K562 (cell line): ENCODE results near the gene TMEM273. TPM values are rescaled to one million over a fixed set of nuclear protein-coding genes. Genes with fewer than 3 reads are reported as not detected.

ENCODE experiments used
- FIP1L1 ChIP-seq: fragments of 200-400 bp; formaldehyde crosslinking; IDR thresholded peaks from 2 replicates; pipeline ENCODE4 v1.6.1; 2018; ENCODE audit warnings: mild to moderate bottlenecking, low read depth, low read length; ENCODE audit not compliant: poor library complexity, severe bottlenecking
- FOXA3 ChIP-seq, 2 experiments: fragments of 450-650 bp in 1 of 2; sonication (generic) in 1 of 2; formaldehyde crosslinking; IDR thresholded peaks in 1 of 2; conservative IDR thresholded peaks in 1 of 2; 2 replicates each; pipeline versions ENCODE4 v1.4.0 to v1.8.0; 2020 to 2022; ENCODE audit warnings: mild to moderate bottlenecking in 2 of 2, missing genetic modification reagents in 1 of 2
- GATAD2A ChIP-seq: fragments of 450-650 bp; IDR thresholded peaks from 2 replicates; pipeline ENCODE4 v1.6.1; 2017
- GTF2E2 ChIP-seq: fragments of 200-800 bp; sonication (Bioruptor generic); IDR thresholded peaks from 2 replicates; pipeline ENCODE4 v1.6.1; 2016; ENCODE audit warnings: missing genetic modification characterization, missing compliant biosample characterization
- HDAC6 ChIP-seq: IDR thresholded peaks from 2 replicates; pipeline ENCODE4 v1.6.1; 2012; ENCODE audit warnings: low read depth, mild to moderate bottlenecking, control low read depth, inconsistent platforms, low read length, moderate library complexity
- HNRNPL ChIP-seq: fragments of 200-400 bp; formaldehyde crosslinking; IDR thresholded peaks from 2 replicates; pipeline ENCODE4 v1.6.1; 2017; ENCODE audit warnings: low read depth, mild to moderate bottlenecking, low read length
- MCM2 ChIP-seq: fragments of 450-650 bp; IDR thresholded peaks from 2 replicates; pipeline ENCODE4 v1.6.1; 2017; ENCODE audit warnings: low read depth, mild to moderate bottlenecking
- MED1 ChIP-seq: sonication (generic); formaldehyde crosslinking; IDR thresholded peaks from 2 replicates; pipeline ENCODE4 v1.8.1; 2023; ENCODE audit warnings: missing genetic modification reagents, borderline replicate concordance
- PTBP1 ChIP-seq: fragments of 200-400 bp; formaldehyde crosslinking; IDR thresholded peaks from 2 replicates; pipeline ENCODE4 v1.6.1; 2017; ENCODE audit warnings: low read depth, low read length
- RBFOX2 ChIP-seq: fragments of 200-400 bp; formaldehyde crosslinking; IDR thresholded peaks from 2 replicates; pipeline ENCODE4 v1.6.1; 2017; ENCODE audit warnings: low read depth, mild to moderate bottlenecking, low read length, moderate library complexity
- RBM17 ChIP-seq: fragments of 200-400 bp; formaldehyde crosslinking; IDR thresholded peaks from 2 replicates; pipeline ENCODE4 v1.6.1; 2017; ENCODE audit warnings: low read depth, mild to moderate bottlenecking, low read length, borderline replicate concordance
- SRSF1 ChIP-seq: fragments of 200-400 bp; formaldehyde crosslinking; IDR thresholded peaks from 2 replicates; pipeline ENCODE4 v1.6.1; 2017; ENCODE audit warnings: mild to moderate bottlenecking, low read depth, low read length, moderate library complexity
- ZBTB8A ChIP-seq: fragments of 450-650 bp; IDR thresholded peaks from 2 replicates; pipeline ENCODE4 v1.6.1; 2018; ENCODE audit warnings: mild to moderate bottlenecking, moderate library complexity; ENCODE audit not compliant: partially characterized antibody
- ZNF224 ChIP-seq: sonication (generic); formaldehyde crosslinking; IDR thresholded peaks from 2 replicates; pipeline ENCODE4 v1.8.0; 2022; ENCODE audit warnings: mild to moderate bottlenecking, missing genetic modification reagents
- ZNF384 ChIP-seq: IDR thresholded peaks from 2 replicates; pipeline ENCODE4 v1.6.1; 2012; ENCODE audit warnings: low read depth, low read length, improper control_type of control experiment
- ZNF507 ChIP-seq: conservative IDR thresholded peaks from 2 replicates; pipeline ENCODE4 v1.6.1; 2017; ENCODE audit warnings: missing genetic modification characterization, missing compliant biosample characterization
- ZNF583 ChIP-seq: fragments of 250-450 bp; sonication (Bioruptor Pico); IDR thresholded peaks from 2 replicates; pipeline ENCODE4 v1.4.0; 2020
- ZNF76 ChIP-seq: fragments of 250-450 bp; sonication (Bioruptor Pico); IDR thresholded peaks from 2 replicates; pipeline ENCODE4 v1.4.0; 2020; ENCODE audit warnings: mild to moderate bottlenecking, moderate library complexity, borderline replicate concordance
- ZSCAN29 ChIP-seq: fragments of 450-650 bp; IDR thresholded peaks from 2 replicates; pipeline ENCODE4 v1.6.1; 2017
- polyA plus RNA-seq, 8 experiments: library from polyadenylated mRNA; depleted of rRNA in 4 of 8; stranded (reverse) in 5 of 8; unstranded in 3 of 8; fragments of >200 nt; fragmentation: Nextera tagmentation in 2 of 8; fragmentation: Illumina TruSeq in 1 of 8; extraction: Ambion mirVana in 2 of 8; extraction: Trizol in 1 of 8; gene quantifications; 2 replicates each; pipeline versions ENCODE4 v1.2.1 to v1.2.3, GENCODE V29; 2011 to 2014; ENCODE audit warnings: inconsistent platforms in 1 of 8, missing spikeins in 1 of 8
- total RNA-seq, 7 experiments: library from RNA; depleted of rRNA in 6 of 7; stranded (reverse); fragments of >200 nt in 6 of 7; fragmentation: Illumina TruSeq in 2 of 7; extraction: Trizol in 2 of 7; gene quantifications; 2 replicates each; pipeline versions ENCODE4 v1.2.1 to v1.2.3, GENCODE V29; 2011 to 2021; ENCODE audit warnings: low replicate concordance in 1 of 7
- TF ChIP-seq, protein P1 (sequence below): fragments of 250-450 bp; sonication (Bioruptor Pico); IDR thresholded peaks from 2 replicates; pipeline ENCODE4 v1.8.0; 2021; ENCODE audit warnings: mild to moderate bottlenecking, moderate library complexity
- TF ChIP-seq, protein P2 (sequence below): fragments of 450-650 bp; IDR thresholded peaks from 2 replicates; pipeline ENCODE4 v1.6.1; 2016; ENCODE audit warnings: borderline replicate concordance
- TF ChIP-seq, protein P3 (sequence below), 2 experiments: fragments of 450-650 bp; conservative IDR thresholded peaks; 2 replicates each; pipeline ENCODE4 v1.6.1; 2017; ENCODE audit warnings: mild to moderate bottlenecking in 2 of 2, moderate library complexity in 2 of 2

TMEM273 gene
- total and polyA plus RNA-seq, 9 of the 15 experiments (the other 6 are each of a cell fraction or from before 2014, with no cell fraction given): 39.2 to 131 (median 95.6) TPM

DNA sequence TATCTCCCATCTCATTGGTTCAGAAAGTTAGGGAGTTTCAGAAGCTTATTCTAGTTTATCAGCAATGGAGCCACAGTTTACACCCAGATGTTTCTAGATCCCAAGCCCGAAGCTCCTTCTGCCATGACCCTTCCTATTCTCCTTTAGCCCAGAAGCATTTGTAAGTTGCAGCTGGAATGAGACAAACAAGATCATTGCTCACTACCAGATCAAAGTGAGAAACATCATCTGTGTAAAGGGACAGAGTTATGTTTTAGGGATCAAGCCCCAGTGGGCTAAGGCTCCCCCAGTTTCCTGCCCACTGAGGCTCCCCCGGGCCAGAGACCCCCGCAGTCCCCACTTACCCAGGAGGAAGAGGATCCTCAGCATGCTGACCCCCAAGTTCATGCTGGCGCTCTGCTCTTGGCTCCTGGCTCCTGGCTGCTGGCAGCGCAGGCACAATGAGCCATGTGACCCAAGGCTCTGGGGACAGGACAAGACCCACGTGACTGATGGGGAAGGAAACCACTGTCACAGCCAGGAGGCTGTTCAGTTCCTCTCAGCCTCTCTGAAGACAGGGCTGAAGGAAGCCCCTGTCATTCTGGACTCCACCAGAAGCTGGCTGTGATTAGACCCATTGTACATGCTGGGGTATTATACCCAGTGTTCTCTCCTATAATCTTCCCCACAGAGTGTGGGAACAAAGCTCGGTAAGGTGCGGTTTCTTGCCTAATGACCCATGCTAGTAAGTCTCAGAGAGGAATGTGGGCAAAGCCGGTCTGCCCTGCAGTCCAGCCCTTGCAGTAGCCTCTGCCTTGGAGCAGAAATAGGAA is at the start of gene TMEM273 (continued):
- TF ChIP-seq ZNF583 (CRISPR knock-in tag) (peak; percentile 68; the same call in 1 of the 2 replicates), ZNF384 (no peak), FOXA3 (CRISPR knock-in tag; conservative IDR thresholded peaks at IDR 0.05 in 1 of 2, IDR thresholded peaks at IDR 0.05 in 1 of 2) (peak in 1 of 2 experiments; percentile 45; a peak in 1 of 4 replicates), ZBTB8A (no peak), ZNF224 (CRISPR knock-in tag) (no peak), MCM2 (no peak), ZNF507 (no peak), RBM17 (no peak), ZNF76 (CRISPR knock-in tag) (peak; percentile 81; the same call in 1 of the 2 replicates), HNRNPL (no peak), MED1 (no peak), PTBP1 (no peak), GTF2E2 (tag) (no peak), FIP1L1 (no peak), GATAD2A (peak; percentile 57; the same call in 1 of the 2 replicates), RBFOX2 (peak; percentile 55; the same call in 1 of the 2 replicates), ZSCAN29 (no peak), HDAC6 (no peak), SRSF1 (no peak)
- TF ChIP-seq, protein P1, sequence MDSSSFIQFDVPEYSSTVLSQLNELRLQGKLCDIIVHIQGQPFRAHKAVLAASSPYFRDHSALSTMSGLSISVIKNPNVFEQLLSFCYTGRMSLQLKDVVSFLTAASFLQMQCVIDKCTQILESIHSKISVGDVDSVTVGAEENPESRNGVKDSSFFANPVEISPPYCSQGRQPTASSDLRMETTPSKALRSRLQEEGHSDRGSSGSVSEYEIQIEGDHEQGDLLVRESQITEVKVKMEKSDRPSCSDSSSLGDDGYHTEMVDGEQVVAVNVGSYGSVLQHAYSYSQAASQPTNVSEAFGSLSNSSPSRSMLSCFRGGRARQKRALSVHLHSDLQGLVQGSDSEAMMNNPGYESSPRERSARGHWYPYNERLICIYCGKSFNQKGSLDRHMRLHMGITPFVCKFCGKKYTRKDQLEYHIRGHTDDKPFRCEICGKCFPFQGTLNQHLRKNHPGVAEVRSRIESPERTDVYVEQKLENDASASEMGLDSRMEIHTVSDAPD (CRISPR knock-in tag): no peak
- TF ChIP-seq, protein P2, sequence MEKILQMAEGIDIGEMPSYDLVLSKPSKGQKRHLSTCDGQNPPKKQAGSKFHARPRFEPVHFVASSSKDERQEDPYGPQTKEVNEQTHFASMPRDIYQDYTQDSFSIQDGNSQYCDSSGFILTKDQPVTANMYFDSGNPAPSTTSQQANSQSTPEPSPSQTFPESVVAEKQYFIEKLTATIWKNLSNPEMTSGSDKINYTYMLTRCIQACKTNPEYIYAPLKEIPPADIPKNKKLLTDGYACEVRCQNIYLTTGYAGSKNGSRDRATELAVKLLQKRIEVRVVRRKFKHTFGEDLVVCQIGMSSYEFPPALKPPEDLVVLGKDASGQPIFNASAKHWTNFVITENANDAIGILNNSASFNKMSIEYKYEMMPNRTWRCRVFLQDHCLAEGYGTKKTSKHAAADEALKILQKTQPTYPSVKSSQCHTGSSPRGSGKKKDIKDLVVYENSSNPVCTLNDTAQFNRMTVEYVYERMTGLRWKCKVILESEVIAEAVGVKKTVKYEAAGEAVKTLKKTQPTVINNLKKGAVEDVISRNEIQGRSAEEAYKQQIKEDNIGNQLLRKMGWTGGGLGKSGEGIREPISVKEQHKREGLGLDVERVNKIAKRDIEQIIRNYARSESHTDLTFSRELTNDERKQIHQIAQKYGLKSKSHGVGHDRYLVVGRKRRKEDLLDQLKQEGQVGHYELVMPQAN: peak; percentile 70; the same call in 1 of the 2 replicates
- TF ChIP-seq, protein P3, sequence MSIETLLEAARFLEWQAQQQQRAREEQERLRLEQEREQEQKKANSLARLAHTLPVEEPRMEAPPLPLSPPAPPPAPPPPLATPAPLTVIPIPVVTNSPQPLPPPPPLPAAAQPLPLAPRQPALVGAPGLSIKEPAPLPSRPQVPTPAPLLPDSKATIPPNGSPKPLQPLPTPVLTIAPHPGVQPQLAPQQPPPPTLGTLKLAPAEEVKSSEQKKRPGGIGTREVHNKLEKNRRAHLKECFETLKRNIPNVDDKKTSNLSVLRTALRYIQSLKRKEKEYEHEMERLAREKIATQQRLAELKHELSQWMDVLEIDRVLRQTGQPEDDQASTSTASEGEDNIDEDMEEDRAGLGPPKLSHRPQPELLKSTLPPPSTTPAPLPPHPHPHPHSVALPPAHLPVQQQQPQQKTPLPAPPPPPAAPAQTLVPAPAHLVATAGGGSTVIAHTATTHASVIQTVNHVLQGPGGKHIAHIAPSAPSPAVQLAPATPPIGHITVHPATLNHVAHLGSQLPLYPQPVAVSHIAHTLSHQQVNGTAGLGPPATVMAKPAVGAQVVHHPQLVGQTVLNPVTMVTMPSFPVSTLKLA (conservative IDR thresholded peaks at IDR 0.05): peak; percentile 87
